ENCODE results near the gene HSD17B8. TPM values are rescaled to one million over a fixed set of nuclear protein-coding genes. Genes with fewer than 3 reads are reported as not detected.

HSD17B8 gene
- total and polyA plus RNA-seq, 2 experiments from 2014 or later, result 4.3 to 8.9 TPM

GRCh38 chr6:33248643-33248931 lies 44.1 kb downstream of the HSD17B8 start:
- no peak overlapping the region for H3K27ac ChIP-seq (ENCODE audit: low read depth)
- peak overlapping the region; percentile 90 for H3K4me2 ChIP-seq
- Mint-ChIP-seq H3K27ac (no peak overlapping the region), H3K36me3 (ENCODE audit: low read depth) (peaks cover 19% of the 10 kb centered on the region), H3K4me3 (peak overlapping the region; percentile 82), H3K9me3 (no peaks in the 10 kb centered on the region), H3K27me3 (ENCODE audit: insufficient read depth, low read depth, poor library complexity) (peaks cover 15% of the 10 kb centered on the region), H3K4me1 (peaks cover 19% of the 10 kb centered on the region)
- H3K4me3 ChIP-seq, result peak overlapping the region; percentile 63
- H4K20me1 ChIP-seq (replicated peaks; ENCODE audit: insufficient read depth), result no peaks in the 10 kb centered on the region
- H3K4me1 ChIP-seq (ENCODE audit: insufficient read depth), result peaks cover 12% of the 10 kb centered on the region
- H3K27me3 ChIP-seq (ENCODE audit: insufficient read depth), result peaks cover 35% of the 10 kb centered on the region
- no peaks in the 10 kb centered on the region for H3K36me3 ChIP-seq (ENCODE audit: insufficient read depth)
- H3K9me2 ChIP-seq (ENCODE audit: insufficient read depth), result no peaks in the 10 kb centered on the region
- peak overlapping the region; percentile 60; the same call in 1 of the 2 replicates for H2AFZ ChIP-seq
- no peak for DNase-seq (ENCODE audit: low spot score)
- peaks cover 10% of the 10 kb centered on the region; the same call in 1 of the 2 replicates for H3F3A ChIP-seq (replicated peaks; ENCODE audit: low read depth)
- TF ChIP-seq CTCF (conservative IDR thresholded peaks at IDR 0.05; ENCODE audit: low read depth in 2 of 2) (peak in 1 of 2 experiments; percentile 15; a peak in 1 of 4 replicates), ETS1 (IDR thresholded peaks at IDR 0.05) (no peak)
- no peaks in the 10 kb centered on the region for H3K79me2 ChIP-seq (replicated peaks; ENCODE audit: insufficient read depth)
- ATAC-seq, result peak; percentile 2

GRCh38 chr6:33248932-33249731 lies 44.7 kb downstream of the HSD17B8 start:
- no peaks in the 10 kb centered on the region for H4K20me1 ChIP-seq (replicated peaks; ENCODE audit: insufficient read depth)
- peaks cover 12% of the 10 kb centered on the region for H3K4me1 ChIP-seq (ENCODE audit: insufficient read depth)
- DNase-seq (ENCODE audit: low spot score) (peak; percentile 99), ATAC-seq (peak; percentile 92)
- Mint-ChIP-seq H3K4me3 (peak overlapping the region; percentile 82), H3K36me3 (ENCODE audit: low read depth) (peaks cover 19% of the 10 kb centered on the region), H3K27me3 (ENCODE audit: insufficient read depth, low read depth, poor library complexity) (peaks cover 15% of the 10 kb centered on the region), H3K9me3 (no peaks in the 10 kb centered on the region), H3K4me1 (peaks cover 19% of the 10 kb centered on the region), H3K27ac (peak overlapping the region; percentile 77)
- H3F3A ChIP-seq (replicated peaks; ENCODE audit: low read depth), result peaks cover 10% of the 10 kb centered on the region; the same call in 1 of the 2 replicates
- H3K4me2 ChIP-seq, result peak overlapping the region; percentile 90
- peaks cover 35% of the 10 kb centered on the region for H3K27me3 ChIP-seq (ENCODE audit: insufficient read depth)
- H3K27ac ChIP-seq (ENCODE audit: low read depth), result no peak overlapping the region
- no peaks in the 10 kb centered on the region for H3K9me2 ChIP-seq (ENCODE audit: insufficient read depth)
- no peaks in the 10 kb centered on the region for H3K36me3 ChIP-seq (ENCODE audit: insufficient read depth)
- peak overlapping the region; percentile 68 for H3K4me3 ChIP-seq
- TF ChIP-seq CTCF (conservative IDR thresholded peaks at IDR 0.05; ENCODE audit: low read depth in 2 of 2) (peak in 1 of 2 experiments; percentile 41; a peak in 2 of 4 replicates), ZNF331 (CRISPR knock-in tag; IDR thresholded peaks at IDR 0.05; ENCODE audit: low read depth) (no peak), POLR2AphosphoS5 (IDR thresholded peaks at IDR 0.05; ENCODE audit: low read depth) (peak; percentile 83)
- peak overlapping the region; percentile 60; the same call in 1 of the 2 replicates for H2AFZ ChIP-seq
- no peaks in the 10 kb centered on the region for H3K79me2 ChIP-seq (replicated peaks; ENCODE audit: insufficient read depth)

Data from GM23338 (cell line).